Measurements from ENCODE around the gene MATCAP1. TPM values are rescaled to one million over a fixed set of nuclear protein-coding genes. Genes with fewer than 3 reads are reported as not detected.

Gene MATCAP1
- total and polyA plus RNA-seq, 2 of the 13 experiments (the other 11 are each of a cell fraction or from before 2014, with no cell fraction given) = 11.2 to 24.5 TPM

- TF ChIP-seq ZNF276 (CRISPR knock-in tag; IDR thresholded peaks at IDR 0.05; ENCODE audit: low read depth) (peak; percentile 78; the same call in 1 of the 2 replicates), ZNF337 (CRISPR knock-in tag; IDR thresholded peaks at IDR 0.05; ENCODE audit: borderline replicate concordance, low read depth) (no peak), PTBP1 (IDR thresholded peaks at IDR 0.05; ENCODE audit: low read depth, low read length, poor library complexity, severe bottlenecking) (no peak), U2AF1 (optimal IDR thresholded peaks at IDR 0.05; ENCODE audit: low read depth, low read length) (no peak), ZHX1 (CRISPR knock-in tag; IDR thresholded peaks at IDR 0.05; ENCODE audit: low read depth) (peak; percentile 81; the same call in 1 of the 2 replicates), ZFX (CRISPR knock-in tag; IDR thresholded peaks at IDR 0.05; ENCODE audit: low read depth) (peak; percentile 60; the same call in 1 of the 2 replicates), ZNF329 (CRISPR knock-in tag; IDR thresholded peaks at IDR 0.05; ENCODE audit: low read depth) (0 out of 2 replicates have a peak, but pooled peaks have one; percentile 34), MYPOP (CRISPR knock-in tag; IDR thresholded peaks at IDR 0.05) (peak; percentile 66; the same call in 1 of the 2 replicates), ZFP82 (CRISPR knock-in tag; IDR thresholded peaks at IDR 0.05; ENCODE audit: borderline replicate concordance) (no peak), ZNF687 (CRISPR knock-in tag; IDR thresholded peaks at IDR 0.05) (peak; percentile 87), HOXA3 (CRISPR knock-in tag; IDR thresholded peaks at IDR 0.05) (peak; percentile 91), ZNF747 (CRISPR knock-in tag; IDR thresholded peaks at IDR 0.05; ENCODE audit: borderline replicate concordance) (no peak)
Observed at GRCh38 chr16:67155295-67156142, 28.2 kb downstream of the MATCAP1 start (continued).

Measured in HepG2 (cell line).